DND-41 (cell line): Measurements from ENCODE around the gene RASSF8.

ENCODE experiments used
- EZH2 ChIP-seq: IDR thresholded peaks from 3 replicates; pipeline ENCODE4 v1.6.1; 2012; ENCODE audit warnings: borderline replicate concordance, low read depth, mild to moderate bottlenecking, moderate library complexity, low read length, inconsistent platforms; ENCODE audit not compliant: severe bottlenecking
- TF ChIP-seq, protein P1 (sequence below): IDR thresholded peaks from 2 replicates; pipeline ENCODE4 v1.5.1; 2012; ENCODE audit warnings: borderline replicate concordance, low read length, moderate library complexity, mild to moderate bottlenecking; ENCODE audit not compliant: poor library complexity, severe bottlenecking; ENCODE audit errors: extremely low read depth

DNA sequence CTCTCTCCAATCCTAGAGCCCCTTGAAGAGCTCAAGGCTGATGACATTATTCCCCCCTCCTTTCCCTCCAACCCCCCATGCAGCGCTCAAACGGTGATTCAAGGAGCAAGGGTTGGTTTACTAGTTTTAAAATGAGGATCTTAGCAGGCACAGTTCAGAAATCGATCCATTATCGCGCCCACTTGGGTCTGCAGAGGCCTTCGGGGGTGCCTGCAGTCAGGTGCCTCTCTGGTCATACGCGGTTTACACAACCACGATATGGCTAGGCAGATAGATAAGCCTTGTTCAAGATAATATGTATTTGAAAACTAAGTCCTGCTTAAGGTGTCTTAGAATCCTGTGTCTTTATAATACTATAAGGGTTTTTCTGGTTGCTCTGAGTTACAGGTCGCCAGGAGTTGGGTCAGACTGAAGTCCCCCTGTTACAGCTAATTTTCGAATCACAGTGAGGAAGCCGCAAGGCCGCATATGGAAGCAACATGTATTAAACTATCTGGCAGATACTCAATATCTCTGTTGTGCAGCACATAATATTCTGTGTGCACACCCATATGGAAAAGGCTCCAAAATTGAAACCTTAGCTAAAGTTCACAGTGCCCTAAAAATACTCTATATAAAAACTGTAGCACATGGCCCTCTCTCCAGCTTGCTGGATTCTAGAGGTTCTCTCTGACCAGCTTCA lies 156.4 kb downstream of the RASSF8 start:
- TF ChIP-seq, protein P1, sequence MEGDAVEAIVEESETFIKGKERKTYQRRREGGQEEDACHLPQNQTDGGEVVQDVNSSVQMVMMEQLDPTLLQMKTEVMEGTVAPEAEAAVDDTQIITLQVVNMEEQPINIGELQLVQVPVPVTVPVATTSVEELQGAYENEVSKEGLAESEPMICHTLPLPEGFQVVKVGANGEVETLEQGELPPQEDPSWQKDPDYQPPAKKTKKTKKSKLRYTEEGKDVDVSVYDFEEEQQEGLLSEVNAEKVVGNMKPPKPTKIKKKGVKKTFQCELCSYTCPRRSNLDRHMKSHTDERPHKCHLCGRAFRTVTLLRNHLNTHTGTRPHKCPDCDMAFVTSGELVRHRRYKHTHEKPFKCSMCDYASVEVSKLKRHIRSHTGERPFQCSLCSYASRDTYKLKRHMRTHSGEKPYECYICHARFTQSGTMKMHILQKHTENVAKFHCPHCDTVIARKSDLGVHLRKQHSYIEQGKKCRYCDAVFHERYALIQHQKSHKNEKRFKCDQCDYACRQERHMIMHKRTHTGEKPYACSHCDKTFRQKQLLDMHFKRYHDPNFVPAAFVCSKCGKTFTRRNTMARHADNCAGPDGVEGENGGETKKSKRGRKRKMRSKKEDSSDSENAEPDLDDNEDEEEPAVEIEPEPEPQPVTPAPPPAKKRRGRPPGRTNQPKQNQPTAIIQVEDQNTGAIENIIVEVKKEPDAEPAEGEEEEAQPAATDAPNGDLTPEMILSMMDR = no peak
- TF ChIP-seq EZH2 = no peak
